ENCODE data around the gene ZNF417. TPM values are rescaled to one million over a fixed set of nuclear protein-coding genes. Genes with fewer than 3 reads are reported as not detected.

Gene ZNF417
- total and polyA plus RNA-seq, 9 of the 15 experiments (the other 6 are each of a cell fraction or from before 2014, with no cell fraction given) = 0.35 to 7.2 (median 3.2) TPM

DNA sequence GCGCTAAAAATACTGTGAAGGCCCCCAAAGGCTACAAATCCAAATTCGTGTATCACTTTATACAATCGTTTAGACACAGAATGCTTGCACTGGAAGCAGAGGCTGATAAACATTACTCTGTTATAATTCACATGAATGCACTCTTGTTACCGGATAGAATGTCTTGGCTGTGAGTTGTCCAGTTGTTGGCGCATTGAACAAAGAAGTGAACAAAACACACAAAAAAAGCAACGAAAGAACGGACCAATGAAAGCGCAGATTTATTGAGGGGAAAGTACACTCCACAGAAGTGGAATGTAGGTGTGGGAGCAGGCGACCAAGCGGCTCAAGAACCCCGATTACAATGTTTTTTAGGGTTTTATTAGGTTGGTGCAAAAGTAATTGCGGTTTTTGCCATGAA, 19.3 kb upstream of the ZNF417 start:
- no peak overlapping the region for H3K4me2 ChIP-seq (ENCODE audit: insufficient read depth, low read length)
- peaks cover 0 to 4% of the 10 kb centered on the region in 2 experiments; a peak in 1 of 5 replicates for H3K4me1 ChIP-seq (replicated peaks in 1 of 2; ENCODE audit: control insufficient read depth in 2 of 2, insufficient read depth in 2 of 2, low read length in 2 of 2)
- ChIA-PET POLR2A (interaction anchor here (0.7 to 1.0 kb wide), 2 partner anchors 19 to 52 kb away, joined by 3 to 5 read pairs; partner anchors contain the start of gene ZNF417), CTCF (ENCODE audit: low intra/inter-chr PET ratio) (no interaction called here)
- no peaks in the 10 kb centered on the region for H3K9me1 ChIP-seq (ENCODE audit: control insufficient read depth, insufficient read depth, low read length)
- intact Hi-C loops (cut with micrococcal nuclease) (no loop called here), in situ Hi-C loops (cut with MboI) (no loop called here)
- no TSS peak for BruUV-seq (replicated peaks)
- no peaks in the 10 kb centered on the region for H3K79me2 ChIP-seq (ENCODE audit: control insufficient read depth, insufficient read depth, low read length)
- WGBS (ENCODE audit: insufficient coverage, low coverage, missing lambda C conversion rate) = 13% methylated on average over 12 of the region's 12 CpGs
- H4K20me1 ChIP-seq (replicated peaks; ENCODE audit: control insufficient read depth, insufficient read depth, low read length) = no peaks in the 10 kb centered on the region
- H3K9me3 ChIP-seq (replicated peaks; ENCODE audit: control insufficient read depth, insufficient read depth, low read depth, low read length) = 0 out of 2 replicates have a peak, but pooled peaks cover 2% of the 10 kb centered on the region
- H3K4me3 ChIP-seq = no peak overlapping the region
- no peaks in the 10 kb centered on the region for H3K36me3 ChIP-seq (ENCODE audit: control insufficient read depth, insufficient read depth, low read length)
- no peaks in the 10 kb centered on the region for H3K27me3 ChIP-seq (ENCODE audit: control insufficient read depth in 2 of 2, insufficient read depth in 2 of 2, low read length in 2 of 2)
- H2AFZ ChIP-seq (ENCODE audit: low read depth, low read length) = no peak overlapping the region
- no peak for FAIRE-seq
- ATAC-seq = no peak
- H3K27ac ChIP-seq (ENCODE audit: extremely low read depth, low read depth, low read length) = no peak overlapping the region
- DNase-seq (ENCODE audit: extremely low read depth in 1 of 4, low spot score in 3 of 4) = no peak
- TF ChIP-seq TRIM25 (IDR thresholded peaks at IDR 0.05; ENCODE audit: borderline replicate concordance) (no peak), EP400 (IDR thresholded peaks at IDR 0.05) (no peak), EHMT2 (IDR thresholded peaks at IDR 0.05) (no peak), HLTF (IDR thresholded peaks at IDR 0.05) (no peak), ZBTB40 (IDR thresholded peaks at IDR 0.05) (0 out of 2 replicates have a peak, but pooled peaks have one; percentile 16), ZBTB40 (CRISPR knock-in tag; IDR thresholded peaks at IDR 0.05) (no peak)
- H3K9ac ChIP-seq (ENCODE audit: insufficient read depth in 1 of 2, low read depth in 2 of 2, low read length in 2 of 2) = no peak overlapping the region

Data from K562 (cell line).